ENCODE results near the gene RGS1.

- TF ChIP-seq, protein P1, sequence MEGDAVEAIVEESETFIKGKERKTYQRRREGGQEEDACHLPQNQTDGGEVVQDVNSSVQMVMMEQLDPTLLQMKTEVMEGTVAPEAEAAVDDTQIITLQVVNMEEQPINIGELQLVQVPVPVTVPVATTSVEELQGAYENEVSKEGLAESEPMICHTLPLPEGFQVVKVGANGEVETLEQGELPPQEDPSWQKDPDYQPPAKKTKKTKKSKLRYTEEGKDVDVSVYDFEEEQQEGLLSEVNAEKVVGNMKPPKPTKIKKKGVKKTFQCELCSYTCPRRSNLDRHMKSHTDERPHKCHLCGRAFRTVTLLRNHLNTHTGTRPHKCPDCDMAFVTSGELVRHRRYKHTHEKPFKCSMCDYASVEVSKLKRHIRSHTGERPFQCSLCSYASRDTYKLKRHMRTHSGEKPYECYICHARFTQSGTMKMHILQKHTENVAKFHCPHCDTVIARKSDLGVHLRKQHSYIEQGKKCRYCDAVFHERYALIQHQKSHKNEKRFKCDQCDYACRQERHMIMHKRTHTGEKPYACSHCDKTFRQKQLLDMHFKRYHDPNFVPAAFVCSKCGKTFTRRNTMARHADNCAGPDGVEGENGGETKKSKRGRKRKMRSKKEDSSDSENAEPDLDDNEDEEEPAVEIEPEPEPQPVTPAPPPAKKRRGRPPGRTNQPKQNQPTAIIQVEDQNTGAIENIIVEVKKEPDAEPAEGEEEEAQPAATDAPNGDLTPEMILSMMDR (IDR thresholded peaks at IDR 0.05): no peak
- TF ChIP-seq POLR2AphosphoS5 (IDR thresholded peaks at IDR 0.05) (no peak), POLR2A (IDR thresholded peaks at IDR 0.05) (no peak)
Observed at GRCh38 chr1:192629612-192630011, 54.0 kb downstream of the RGS1 start.
